ENCODE results near the gene TRPC1.

DNA sequence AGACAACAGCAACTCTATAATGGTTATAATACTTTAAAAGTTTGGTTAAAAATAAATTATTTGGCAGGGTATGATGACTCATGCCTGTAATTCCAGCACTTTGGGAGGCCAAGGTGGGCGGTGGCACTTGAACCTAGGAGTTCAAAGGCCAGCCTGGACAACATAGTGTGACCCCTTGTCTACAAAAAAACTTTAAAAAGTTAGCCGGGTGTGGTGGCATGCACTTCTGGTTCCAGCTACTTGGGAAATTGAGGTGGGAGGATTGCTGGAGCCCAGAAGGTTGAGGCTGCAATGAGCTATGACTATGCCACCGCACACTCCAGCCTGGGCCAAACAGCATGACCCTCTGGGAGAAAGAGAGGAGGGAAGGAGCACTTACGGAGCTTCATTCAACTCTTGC lies 7.7 kb upstream of the TRPC1 start:
- no peak for TF ChIP-seq KLF16 (tag by site-specific recombination; IDR thresholded peaks at IDR 0.05)
- TF ChIP-seq, protein P1, sequence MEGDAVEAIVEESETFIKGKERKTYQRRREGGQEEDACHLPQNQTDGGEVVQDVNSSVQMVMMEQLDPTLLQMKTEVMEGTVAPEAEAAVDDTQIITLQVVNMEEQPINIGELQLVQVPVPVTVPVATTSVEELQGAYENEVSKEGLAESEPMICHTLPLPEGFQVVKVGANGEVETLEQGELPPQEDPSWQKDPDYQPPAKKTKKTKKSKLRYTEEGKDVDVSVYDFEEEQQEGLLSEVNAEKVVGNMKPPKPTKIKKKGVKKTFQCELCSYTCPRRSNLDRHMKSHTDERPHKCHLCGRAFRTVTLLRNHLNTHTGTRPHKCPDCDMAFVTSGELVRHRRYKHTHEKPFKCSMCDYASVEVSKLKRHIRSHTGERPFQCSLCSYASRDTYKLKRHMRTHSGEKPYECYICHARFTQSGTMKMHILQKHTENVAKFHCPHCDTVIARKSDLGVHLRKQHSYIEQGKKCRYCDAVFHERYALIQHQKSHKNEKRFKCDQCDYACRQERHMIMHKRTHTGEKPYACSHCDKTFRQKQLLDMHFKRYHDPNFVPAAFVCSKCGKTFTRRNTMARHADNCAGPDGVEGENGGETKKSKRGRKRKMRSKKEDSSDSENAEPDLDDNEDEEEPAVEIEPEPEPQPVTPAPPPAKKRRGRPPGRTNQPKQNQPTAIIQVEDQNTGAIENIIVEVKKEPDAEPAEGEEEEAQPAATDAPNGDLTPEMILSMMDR (tag by site-specific recombination; IDR thresholded peaks at IDR 0.05): no peak
- TF ChIP-seq REST (tag by site-specific recombination; IDR thresholded peaks at IDR 0.05): no peak
- TF ChIP-seq, protein P2, sequence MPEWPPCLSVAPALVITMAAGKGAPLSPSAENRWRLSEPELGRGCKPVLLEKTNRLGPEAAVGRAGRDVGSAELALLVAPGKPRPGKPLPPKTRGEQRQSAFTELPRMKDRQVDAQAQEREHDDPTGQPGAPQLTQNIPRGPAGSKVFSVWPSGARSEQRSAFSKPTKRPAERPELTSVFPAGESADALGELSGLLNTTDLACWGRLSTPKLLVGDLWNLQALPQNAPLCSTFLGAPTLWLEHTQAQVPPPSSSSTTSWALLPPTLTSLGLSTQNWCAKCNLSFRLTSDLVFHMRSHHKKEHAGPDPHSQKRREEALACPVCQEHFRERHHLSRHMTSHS (tag by site-specific recombination; IDR thresholded peaks at IDR 0.05): no peak
- no peak for TF ChIP-seq ZNF600 (tag by site-specific recombination; IDR thresholded peaks at IDR 0.05)
